ENCODE results near the gene PGA4.

- TF ChIP-seq ZNF548 (tag by site-specific recombination; IDR thresholded peaks at IDR 0.05) (no peak), ZNF26 (tag by site-specific recombination; IDR thresholded peaks at IDR 0.05) (no peak), CTCF (tag by site-specific recombination; IDR thresholded peaks at IDR 0.05) (no peak), ZNF138 (tag by site-specific recombination; IDR thresholded peaks at IDR 0.05; ENCODE audit: borderline replicate concordance) (no peak), ZNF274 (IDR thresholded peaks at IDR 0.05; ENCODE audit: low read length) (no peak), ZNF274 (tag by site-specific recombination; IDR thresholded peaks at IDR 0.05; ENCODE audit: borderline replicate concordance) (no peak), GLI4 (tag by site-specific recombination; IDR thresholded peaks at IDR 0.05) (no peak), ZNF501 (tag by site-specific recombination; IDR thresholded peaks at IDR 0.05) (no peak), YY1 (tag by site-specific recombination; IDR thresholded peaks at IDR 0.05) (no peak), ZBTB7A (tag by site-specific recombination; IDR thresholded peaks at IDR 0.05; ENCODE audit: low read depth) (no peak), ZBTB8A (tag by site-specific recombination; IDR thresholded peaks at IDR 0.05) (no peak)
These were observed 27.0 kb upstream of the PGA4 start for GRCh38 chr11:61194981-61195695.
